ENCODE measurements around the gene RPGRIP1L. TPM values are rescaled to one million over a fixed set of nuclear protein-coding genes. Genes with fewer than 3 reads are reported as not detected.

Gene RPGRIP1L
- polyA plus RNA-seq, 2 of the 4 experiments (the other 2 are of a cell fraction), result 13.0 to 19.6 TPM

DNA sequence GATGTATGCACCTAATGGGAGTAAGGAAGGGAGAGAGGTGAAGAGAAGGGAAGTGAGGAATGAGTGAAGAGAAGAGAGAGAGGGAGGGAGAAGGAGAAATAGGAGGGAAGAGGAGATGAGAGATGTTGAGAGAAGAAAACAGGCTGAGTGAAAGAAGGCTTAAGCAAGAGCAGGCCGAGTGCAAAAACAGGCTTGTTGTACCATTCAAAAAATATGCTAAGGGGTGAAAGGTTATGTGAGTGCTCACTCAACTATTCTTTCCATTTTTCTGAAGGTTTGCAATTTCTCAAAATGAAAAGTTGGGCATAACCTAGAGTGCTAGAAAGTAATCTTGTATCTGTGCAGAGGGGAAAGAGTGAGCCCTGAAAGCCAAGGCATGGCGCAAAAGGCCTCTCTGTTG lies 22.9 kb downstream of the RPGRIP1L start:
- Histone ChIP-seq H3K4me2 (no peak overlapping the region), H3K27ac (no peak overlapping the region), H3K4me3 (no peak overlapping the region), H3K4me1 (no peaks in the 10 kb centered on the region), H3K9me3 (no peaks in the 10 kb centered on the region)
- ChIA-PET POLR2A (no interaction called here), CTCF (no interaction called here)
- no peak for ATAC-seq
- no peak for TF ChIP-seq HEYL (CRISPR knock-in tag; IDR thresholded peaks at IDR 0.05)
- TF ChIP-seq POLR2A (IDR thresholded peaks at IDR 0.05; ENCODE audit: low read length), result no peak
- no peak for TF ChIP-seq CBX2 (IDR thresholded peaks at IDR 0.05; ENCODE audit: borderline replicate concordance, low read depth)
- TF ChIP-seq CHD2 (IDR thresholded peaks at IDR 0.05; ENCODE audit: low read length, partially characterized antibody), result no peak
- no peak for TF ChIP-seq EHMT2 (IDR thresholded peaks at IDR 0.05; ENCODE audit: low read depth)
- TF ChIP-seq KDM1A (IDR thresholded peaks at IDR 0.05; ENCODE audit: low read depth), result no peak
- TF ChIP-seq, protein P1, sequence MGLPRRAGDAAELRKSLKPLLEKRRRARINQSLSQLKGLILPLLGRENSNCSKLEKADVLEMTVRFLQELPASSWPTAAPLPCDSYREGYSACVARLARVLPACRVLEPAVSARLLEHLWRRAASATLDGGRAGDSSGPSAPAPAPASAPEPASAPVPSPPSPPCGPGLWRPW (IDR thresholded peaks at IDR 0.05), result no peak
- TF ChIP-seq HOXB5 (CRISPR knock-in tag; IDR thresholded peaks at IDR 0.05), result no peak
- no peak for TF ChIP-seq NR3C1 (IDR thresholded peaks at IDR 0.05)
- DNase-seq (ENCODE audit: low read depth in 1 of 2, low spot score in 1 of 2), result no peak
- no peak for FAIRE-seq
- WGBS (ENCODE audit: missing lambda C conversion rate), result 77% methylated on average over 2 of the region's 2 CpGs

DNA sequence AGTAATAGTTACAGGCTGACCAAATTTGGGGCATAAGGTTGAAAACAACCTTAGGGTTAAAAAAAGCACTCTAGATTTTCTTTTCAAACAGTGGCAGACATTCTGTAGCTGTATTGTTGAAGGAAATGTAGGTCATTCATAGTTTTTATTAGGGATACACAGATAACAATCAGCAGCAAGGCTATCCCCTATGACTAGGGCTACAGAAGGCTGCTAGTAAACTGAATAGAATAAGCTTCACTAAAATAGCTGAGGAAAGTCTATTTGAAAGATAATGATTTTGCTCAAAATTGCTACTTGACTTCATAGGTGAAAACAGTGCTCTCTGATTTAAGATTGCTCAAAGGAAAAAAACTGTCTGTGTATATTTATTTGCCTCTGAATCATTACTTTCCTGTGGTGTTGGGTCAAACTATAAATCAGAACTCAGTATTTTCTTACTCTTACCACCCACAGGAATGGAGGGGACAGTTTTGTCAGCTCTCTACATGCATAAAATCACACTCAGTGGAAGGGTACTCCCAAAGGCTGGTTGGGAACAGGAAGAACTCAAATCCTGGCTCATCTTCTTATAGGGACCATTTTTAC lies 24.8 kb downstream of the RPGRIP1L start:
- POLR2A ChIA-PET, result no interaction called here
- Histone ChIP-seq H3K4me3 (no peak overlapping the region), H3K27ac (no peak overlapping the region), H3K4me1 (no peaks in the 10 kb centered on the region), H3K4me2 (no peak overlapping the region), H3K9me3 (no peaks in the 10 kb centered on the region)
- ATAC-seq (no peak), FAIRE-seq (no peak), DNase-seq (ENCODE audit: low read depth in 1 of 2, low spot score in 1 of 2) (no peak)
- TF ChIP-seq, protein P1 (IDR thresholded peaks at IDR 0.05), result no peak
- TF ChIP-seq TFCP2L1 (CRISPR knock-in tag; IDR thresholded peaks at IDR 0.05) (no peak), EHMT2 (IDR thresholded peaks at IDR 0.05; ENCODE audit: low read depth) (no peak), NFE2L2 (conservative IDR thresholded peaks at IDR 0.05; ENCODE audit: low read length) (no peak), HEYL (CRISPR knock-in tag; IDR thresholded peaks at IDR 0.05) (no peak), KDM5A (IDR thresholded peaks at IDR 0.05) (no peak), RNF2 (IDR thresholded peaks at IDR 0.05; ENCODE audit: borderline replicate concordance, low read depth) (no peak), EHF (CRISPR knock-in tag; IDR thresholded peaks at IDR 0.05) (no peak), MAZ (IDR thresholded peaks at IDR 0.05; ENCODE audit: borderline replicate concordance, low read depth, low read length) (no peak), RFX5 (IDR thresholded peaks at IDR 0.05) (no peak), CHD2 (IDR thresholded peaks at IDR 0.05; ENCODE audit: low read length, partially characterized antibody) (no peak), SREBF2 (IDR thresholded peaks at IDR 0.05) (no peak), PHF8 (IDR thresholded peaks at IDR 0.05; ENCODE audit: borderline replicate concordance, low read depth) (no peak)
- TF ChIP-seq, protein P2, sequence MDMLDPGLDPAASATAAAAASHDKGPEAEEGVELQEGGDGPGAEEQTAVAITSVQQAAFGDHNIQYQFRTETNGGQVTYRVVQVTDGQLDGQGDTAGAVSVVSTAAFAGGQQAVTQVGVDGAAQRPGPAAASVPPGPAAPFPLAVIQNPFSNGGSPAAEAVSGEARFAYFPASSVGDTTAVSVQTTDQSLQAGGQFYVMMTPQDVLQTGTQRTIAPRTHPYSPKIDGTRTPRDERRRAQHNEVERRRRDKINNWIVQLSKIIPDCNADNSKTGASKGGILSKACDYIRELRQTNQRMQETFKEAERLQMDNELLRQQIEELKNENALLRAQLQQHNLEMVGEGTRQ (IDR thresholded peaks at IDR 0.05), result no peak
- CTCF ChIA-PET, result interaction anchor here (0.6 to 1.6 kb wide), 2 partner anchors 12 to 32 kb away, joined by 3 to 4 read pairs; no protein-coding TSS in a partner anchor

DNA sequence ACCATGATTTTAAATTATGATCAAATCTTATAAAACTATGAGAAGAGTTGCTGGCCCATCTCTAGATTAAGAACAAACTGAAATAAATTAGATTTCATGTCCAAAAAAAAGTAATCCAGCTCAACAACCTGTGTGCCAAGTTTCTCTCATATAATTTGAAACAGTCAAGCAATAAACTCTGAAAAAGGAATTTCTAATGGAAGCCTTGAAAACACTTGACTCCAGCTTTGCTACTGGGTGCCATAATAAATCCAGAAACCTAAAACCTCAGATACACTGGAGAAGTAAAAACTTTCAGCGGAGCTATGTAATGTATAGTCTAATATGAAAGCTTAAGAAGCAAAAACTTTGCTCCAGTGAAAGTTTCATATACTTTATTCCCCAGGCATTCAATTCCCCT lies 25.5 kb downstream of the RPGRIP1L start:
- H3K4me1 ChIP-seq, result no peaks in the 10 kb centered on the region
- ChIA-PET CTCF (interaction anchor here (0.8 to 1.6 kb wide), 2 partner anchors 13 to 128 kb away, joined by 3 to 4 read pairs; no protein-coding TSS in a partner anchor), POLR2A (no interaction called here)
- no peaks in the 10 kb centered on the region for H3K9me3 ChIP-seq
- no peak for DNase-seq (ENCODE audit: low read depth in 1 of 2, low spot score in 1 of 2)
- H3K27ac ChIP-seq, result no peak overlapping the region
- no peak overlapping the region for H3K4me2 ChIP-seq
- ATAC-seq, result no peak
- TF ChIP-seq CHD4 (IDR thresholded peaks at IDR 0.05; ENCODE audit: borderline replicate concordance) (no peak), HOXB13 (CRISPR knock-in tag; IDR thresholded peaks at IDR 0.05; ENCODE audit: low read depth) (no peak), NPAS2 (CRISPR knock-in tag; IDR thresholded peaks at IDR 0.05; ENCODE audit: borderline replicate concordance) (no peak), NFE2L2 (conservative IDR thresholded peaks at IDR 0.05; ENCODE audit: low read length) (no peak), POLR2AphosphoS2 (conservative IDR thresholded peaks at IDR 0.05; ENCODE audit: low read length) (no peak), RCOR1 (IDR thresholded peaks at IDR 0.05; ENCODE audit: low read depth, low read length) (no peak), MAZ (IDR thresholded peaks at IDR 0.05; ENCODE audit: borderline replicate concordance, low read depth, low read length) (no peak), HDAC2 (IDR thresholded peaks at IDR 0.05) (no peak), NR3C1 (IDR thresholded peaks at IDR 0.05) (no peak), ZNF302 (CRISPR knock-in tag; IDR thresholded peaks at IDR 0.05) (no peak), ZSCAN20 (CRISPR knock-in tag; IDR thresholded peaks at IDR 0.05) (no peak), FOSL2 (IDR thresholded peaks at IDR 0.05) (no peak), FOSL2 (CRISPR knock-in tag; IDR thresholded peaks at IDR 0.05) (no peak)
- TF ChIP-seq, protein P3, sequence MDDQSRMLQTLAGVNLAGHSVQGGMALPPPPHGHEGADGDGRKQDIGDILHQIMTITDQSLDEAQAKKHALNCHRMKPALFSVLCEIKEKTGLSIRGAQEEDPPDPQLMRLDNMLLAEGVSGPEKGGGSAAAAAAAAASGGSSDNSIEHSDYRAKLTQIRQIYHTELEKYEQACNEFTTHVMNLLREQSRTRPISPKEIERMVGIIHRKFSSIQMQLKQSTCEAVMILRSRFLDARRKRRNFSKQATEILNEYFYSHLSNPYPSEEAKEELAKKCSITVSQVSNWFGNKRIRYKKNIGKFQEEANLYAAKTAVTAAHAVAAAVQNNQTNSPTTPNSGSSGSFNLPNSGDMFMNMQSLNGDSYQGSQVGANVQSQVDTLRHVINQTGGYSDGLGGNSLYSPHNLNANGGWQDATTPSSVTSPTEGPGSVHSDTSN (IDR thresholded peaks at IDR 0.05), result no peak
- TF ChIP-seq, protein P4, sequence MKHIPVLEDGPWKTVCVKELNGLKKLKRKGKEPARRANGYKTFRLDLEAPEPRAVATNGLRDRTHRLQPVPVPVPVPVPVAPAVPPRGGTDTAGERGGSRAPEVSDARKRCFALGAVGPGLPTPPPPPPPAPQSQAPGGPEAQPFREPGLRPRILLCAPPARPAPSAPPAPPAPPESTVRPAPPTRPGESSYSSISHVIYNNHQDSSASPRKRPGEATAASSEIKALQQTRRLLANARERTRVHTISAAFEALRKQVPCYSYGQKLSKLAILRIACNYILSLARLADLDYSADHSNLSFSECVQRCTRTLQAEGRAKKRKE (CRISPR knock-in tag; IDR thresholded peaks at IDR 0.05; ENCODE audit: low read depth), result no peak
- TF ChIP-seq, protein P5, sequence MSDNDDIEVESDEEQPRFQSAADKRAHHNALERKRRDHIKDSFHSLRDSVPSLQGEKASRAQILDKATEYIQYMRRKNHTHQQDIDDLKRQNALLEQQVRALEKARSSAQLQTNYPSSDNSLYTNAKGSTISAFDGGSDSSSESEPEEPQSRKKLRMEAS (IDR thresholded peaks at IDR 0.05), result no peak
- TF ChIP-seq, protein P1 (IDR thresholded peaks at IDR 0.05), result no peak
- no peak overlapping the region for H3K4me3 ChIP-seq
- WGBS (ENCODE audit: missing lambda C conversion rate), result 94% methylated on average over 1 of the region's 1 CpG
- peak; percentile 13 for FAIRE-seq
